ENCODE measurements around the gene ZC3H14.

The ZC3H14 gene

GRCh38 chr14:88605594-88605993, 42.8 kb downstream of the ZC3H14 start:
- TF ChIP-seq POLR2A (IDR thresholded peaks at IDR 0.05; ENCODE audit: low read depth, low read length), result no peak
- no peak for FAIRE-seq
- no peak for DNase-seq (ENCODE audit: insufficient read length, low spot score)

DNA sequence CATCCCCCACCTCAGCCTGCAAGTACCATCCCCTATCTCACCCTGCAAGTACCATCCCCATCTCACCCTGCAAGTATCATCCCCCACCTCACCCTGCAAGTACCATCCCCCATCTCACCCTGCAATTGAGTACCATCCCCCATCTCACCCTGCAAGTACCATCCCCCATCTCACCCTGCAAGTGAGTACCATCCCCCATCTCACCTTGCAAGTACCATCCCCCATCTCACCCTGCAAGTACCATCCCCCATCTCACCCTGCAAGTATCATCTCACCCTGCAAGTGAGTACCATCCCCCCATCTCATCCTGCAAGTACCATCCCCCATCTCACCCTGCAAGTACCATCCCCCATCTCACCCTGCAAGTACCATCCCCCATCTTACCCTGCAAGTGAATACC, 45.0 kb downstream of the ZC3H14 start:
- TF ChIP-seq POLR2A (IDR thresholded peaks at IDR 0.05; ENCODE audit: low read depth, low read length), result no peak

GRCh38 chr14:88611878-88612277, 49.0 kb downstream of the ZC3H14 start:
- DNase-seq (ENCODE audit: insufficient read length, low spot score), result no peak
- peak; percentile 73 for FAIRE-seq
- no peak for TF ChIP-seq POLR2A (IDR thresholded peaks at IDR 0.05; ENCODE audit: low read depth, low read length)

More for the DNA sequence above, 45.0 kb downstream of the ZC3H14 start:
- no peak for DNase-seq (ENCODE audit: insufficient read length, low spot score)
- no peak for FAIRE-seq

DNA sequence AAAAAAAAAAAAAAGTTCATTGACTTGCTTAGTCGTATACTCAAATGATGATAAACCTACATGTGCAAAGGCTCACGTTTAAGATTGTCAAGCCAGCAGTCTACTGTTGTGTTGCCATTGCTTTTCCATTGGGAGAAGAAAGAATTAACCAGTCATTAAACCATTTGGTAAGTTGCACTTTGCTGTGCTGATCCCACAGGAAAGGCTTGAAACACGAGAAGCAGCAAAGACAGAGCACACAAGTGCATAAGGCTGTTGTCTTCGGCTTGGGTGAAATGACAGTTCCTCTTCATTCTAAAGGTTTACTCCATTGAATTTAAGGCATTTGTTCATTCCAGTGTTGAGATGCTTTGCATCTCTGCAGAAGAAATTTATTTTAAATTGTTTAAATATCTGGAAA, 50.1 kb downstream of the ZC3H14 start:
- no peak for DNase-seq (ENCODE audit: insufficient read length, low spot score)
- TF ChIP-seq POLR2A (IDR thresholded peaks at IDR 0.05; ENCODE audit: low read depth, low read length), result no peak
- no peak for FAIRE-seq

DNA sequence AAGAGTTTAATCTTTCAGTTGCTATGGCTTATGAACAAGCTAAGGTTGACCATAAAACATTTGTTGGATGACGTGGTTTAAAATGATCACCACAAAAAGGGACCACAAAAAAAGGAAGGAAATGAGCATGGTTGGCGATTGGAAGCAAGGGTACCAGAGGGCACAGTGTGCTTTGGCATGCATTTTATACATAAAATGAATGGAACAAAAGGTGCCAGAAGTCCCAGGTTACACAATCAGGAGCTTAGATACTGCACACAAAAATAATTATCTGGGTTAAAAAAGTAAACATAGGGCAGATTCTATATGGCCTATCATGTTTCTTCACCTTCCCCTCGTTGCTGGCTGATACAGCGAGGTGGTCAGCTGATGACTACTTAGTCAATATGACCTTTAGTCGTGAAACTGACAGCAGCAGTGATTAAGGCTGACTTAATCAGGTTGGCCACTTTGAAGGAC, 50.7 kb downstream of the ZC3H14 start:
- DNase-seq (ENCODE audit: insufficient read length, low spot score), result no peak
- no peak for TF ChIP-seq POLR2A (IDR thresholded peaks at IDR 0.05; ENCODE audit: low read depth, low read length)
- peak; percentile 91 for FAIRE-seq

DNA sequence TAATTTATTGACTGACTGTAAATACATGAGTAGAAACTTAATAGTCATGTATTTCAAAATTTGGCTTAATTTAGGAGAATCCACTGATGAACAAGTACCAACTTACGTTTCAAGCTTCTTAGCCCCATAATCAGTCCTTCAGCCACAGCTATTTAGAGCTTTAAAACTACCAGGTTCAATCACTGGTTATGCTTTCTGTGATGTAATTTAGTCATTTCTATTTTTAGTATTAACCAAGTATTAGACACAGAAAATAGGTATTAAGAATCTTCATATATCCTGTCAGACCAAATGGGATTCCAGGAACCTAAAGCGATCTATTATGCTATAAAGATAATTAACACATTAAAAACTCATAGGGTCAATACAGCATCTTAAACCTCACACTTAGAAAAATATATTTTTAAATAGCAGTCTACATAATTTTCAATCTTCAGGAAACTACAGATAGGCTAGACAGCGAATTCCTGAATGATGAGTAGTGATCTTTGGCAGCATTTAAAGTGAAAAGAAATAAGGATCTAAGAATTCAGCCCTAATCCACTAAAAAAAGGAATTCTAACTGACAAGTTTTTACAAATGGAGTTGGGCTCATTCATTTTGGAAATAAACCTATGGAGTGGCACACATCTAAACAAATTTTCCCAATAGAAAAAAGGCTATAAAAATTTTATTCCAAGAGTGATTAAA, 51.5 kb downstream of the ZC3H14 start:
- DNase-seq (ENCODE audit: insufficient read length, low spot score) (no peak), FAIRE-seq (no peak)
- no peak for TF ChIP-seq POLR2A (IDR thresholded peaks at IDR 0.05; ENCODE audit: low read depth, low read length)

DNA sequence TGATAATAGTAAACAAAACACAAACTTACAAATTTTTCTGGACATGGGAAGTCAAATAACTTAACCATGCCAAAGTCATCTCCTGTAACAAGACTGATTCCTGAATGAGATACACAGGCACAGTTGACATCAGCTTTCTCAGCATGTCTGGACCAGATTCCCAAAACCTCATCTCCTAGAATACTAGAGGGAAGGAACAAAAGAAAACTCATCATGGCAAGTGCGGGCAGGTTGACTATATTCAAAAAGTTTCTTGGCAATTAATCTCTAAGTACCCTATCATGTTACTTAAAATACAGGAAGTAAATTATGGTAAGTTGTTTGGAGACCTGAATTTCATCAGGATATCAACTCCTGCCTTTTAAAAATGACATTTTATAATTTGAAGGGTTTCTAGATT, 53.9 kb downstream of the ZC3H14 start:
- FAIRE-seq (no peak), DNase-seq (ENCODE audit: insufficient read length, low spot score) (no peak)
- no peak for TF ChIP-seq POLR2A (IDR thresholded peaks at IDR 0.05; ENCODE audit: low read depth, low read length)

GRCh38 chr14:88617479-88617878, 54.6 kb downstream of the ZC3H14 start:
- no peak for DNase-seq (ENCODE audit: insufficient read length, low spot score)
- FAIRE-seq, result no peak
- no peak for TF ChIP-seq POLR2A (IDR thresholded peaks at IDR 0.05; ENCODE audit: low read depth, low read length)

DNA sequence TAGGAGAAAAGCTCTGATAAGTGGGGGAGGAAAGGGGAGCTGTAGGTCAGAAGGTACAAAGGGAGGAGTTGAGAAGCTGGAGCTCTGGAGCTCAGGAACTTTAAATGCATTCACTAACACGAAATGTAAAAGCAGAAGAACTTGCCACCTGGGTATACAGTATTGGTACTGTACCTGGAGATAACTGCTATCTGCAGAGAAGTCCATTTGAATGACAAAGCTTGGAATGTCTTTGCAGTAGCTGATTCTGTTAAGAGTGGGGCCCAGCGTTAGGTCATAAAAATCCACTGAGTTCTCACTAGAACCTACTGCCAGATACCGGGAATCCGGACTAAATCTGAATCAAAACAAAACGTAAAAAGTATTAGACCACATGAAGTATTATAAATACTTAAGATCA, 55.6 kb downstream of the ZC3H14 start:
- DNase-seq (ENCODE audit: insufficient read length, low spot score) (no peak), FAIRE-seq (no peak)
- no peak for TF ChIP-seq POLR2A (IDR thresholded peaks at IDR 0.05; ENCODE audit: low read depth, low read length)

GRCh38 chr14:88621100-88621499, 58.3 kb downstream of the ZC3H14 start:
- TF ChIP-seq POLR2A (IDR thresholded peaks at IDR 0.05; ENCODE audit: low read depth, low read length), result no peak
- no peak for DNase-seq (ENCODE audit: insufficient read length, low spot score)
- FAIRE-seq, result no peak

GRCh38 chr14:88625671-88626070, 62.8 kb downstream of the ZC3H14 start:
- TF ChIP-seq POLR2A (IDR thresholded peaks at IDR 0.05; ENCODE audit: low read depth, low read length), result no peak
- no peak for FAIRE-seq
- DNase-seq (ENCODE audit: insufficient read length, low spot score), result no peak

GRCh38 chr14:88628033-88628432, 65.2 kb downstream of the ZC3H14 start:
- DNase-seq (ENCODE audit: insufficient read length, low spot score), result no peak
- no peak for FAIRE-seq
- TF ChIP-seq POLR2A (IDR thresholded peaks at IDR 0.05; ENCODE audit: low read depth, low read length), result no peak

DNA sequence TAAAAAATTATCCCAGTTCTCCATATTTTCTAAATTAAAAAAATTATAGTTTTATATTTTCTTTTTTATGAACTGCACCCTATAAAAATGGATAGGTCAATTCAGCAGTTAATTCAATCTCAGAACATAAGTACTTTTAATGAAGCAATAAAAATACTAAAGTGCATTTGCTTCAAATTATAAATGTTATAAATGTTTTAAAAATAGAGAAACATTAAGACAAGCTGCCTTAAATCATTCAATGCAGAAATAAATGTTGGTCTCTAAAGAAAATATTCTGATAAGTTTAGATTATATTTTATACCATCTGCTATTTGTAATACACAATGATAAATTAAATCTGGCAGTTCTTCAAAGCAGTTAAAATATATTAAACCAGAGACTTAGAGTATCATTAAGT, 65.6 kb downstream of the ZC3H14 start:
- DNase-seq (ENCODE audit: insufficient read length, low spot score) (no peak), FAIRE-seq (no peak)
- no peak for TF ChIP-seq POLR2A (IDR thresholded peaks at IDR 0.05; ENCODE audit: low read depth, low read length)

DNA sequence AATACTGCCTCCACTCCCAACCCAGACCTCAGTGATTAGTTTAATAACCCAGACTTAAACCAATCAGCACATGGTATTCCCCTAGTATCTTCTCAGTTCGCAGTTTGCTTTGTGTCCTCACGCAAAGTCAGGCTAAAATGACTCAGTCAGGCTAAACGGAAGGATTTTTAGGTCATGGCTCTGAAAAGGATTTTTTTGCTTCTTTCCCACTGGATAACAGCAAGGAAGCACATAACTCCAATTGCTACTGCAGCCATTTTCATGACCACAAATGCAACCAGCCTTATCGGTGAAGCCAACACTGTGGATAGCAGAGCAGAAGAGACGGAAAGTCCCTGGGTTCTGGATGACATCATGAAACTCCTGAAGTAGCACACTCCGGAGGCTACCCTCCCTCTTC, 67.7 kb downstream of the ZC3H14 start:
- no peak for FAIRE-seq
- DNase-seq (ENCODE audit: insufficient read length, low spot score), result no peak
- no peak for TF ChIP-seq POLR2A (IDR thresholded peaks at IDR 0.05; ENCODE audit: low read depth, low read length)

GRCh38 chr14:88631091-88631490, 68.3 kb downstream of the ZC3H14 start:
- DNase-seq (ENCODE audit: insufficient read length, low spot score) (no peak), FAIRE-seq (no peak)
- no peak for TF ChIP-seq POLR2A (IDR thresholded peaks at IDR 0.05; ENCODE audit: low read depth, low read length)

DNA sequence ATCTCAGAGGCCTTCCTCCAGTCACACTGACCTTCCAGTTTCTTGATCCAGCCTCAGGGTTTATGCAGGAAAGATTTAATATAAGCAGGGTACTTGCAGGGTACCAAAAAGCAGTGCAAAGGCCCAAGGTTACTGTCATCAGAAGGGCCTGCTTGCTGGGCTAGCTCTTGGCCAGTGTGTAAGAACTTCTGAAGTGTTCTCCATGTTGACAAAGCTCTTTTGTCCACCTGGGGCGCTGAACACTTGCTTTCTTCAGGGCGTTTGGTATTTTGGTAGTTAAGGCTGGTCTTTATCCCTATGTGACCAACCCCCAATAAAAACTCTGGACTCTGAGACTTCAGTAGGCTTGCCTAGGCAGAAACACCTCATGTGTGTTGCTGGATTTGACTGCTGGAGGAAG, 69.7 kb downstream of the ZC3H14 start:
- no peak for FAIRE-seq
- TF ChIP-seq POLR2A (IDR thresholded peaks at IDR 0.05; ENCODE audit: low read depth, low read length), result no peak
- no peak for DNase-seq (ENCODE audit: insufficient read length, low spot score)

All from H54 (cell line).